Mesenchymal stem cell (in vitro differentiated cells and primary cell): ENCODE results near the gene FGF7.
"Not testable (repeated sequence)": the region's sequence is repeated elsewhere in the genome, so short reads cannot be mapped to it uniquely, and the experiment has no call there.

ENCODE experiments used
- DNase-seq: peaks from one replicate; pipeline ENCODE4 v3.0.0-alpha.2; 2013
- H2AFZ ChIP-seq: one replicate; pipeline ENCODE4 v1.6.1; 2013; ENCODE audit warnings: low read depth, mild to moderate bottlenecking, control low read depth, inconsistent platforms, low read length, moderate library complexity
- H2AK5ac ChIP-seq: 2 replicates; pipeline ENCODE4 v1.6.1; 2013; ENCODE audit warnings: low read length, moderate library complexity, mild to moderate bottlenecking, inconsistent platforms; ENCODE audit not compliant: severe bottlenecking
- H2BK120ac ChIP-seq: one replicate; pipeline ENCODE4 v1.6.1; 2013; ENCODE audit warnings: low read depth, mild to moderate bottlenecking, inconsistent platforms, low read length, moderate library complexity
- H2BK12ac ChIP-seq, 2 experiments: one replicate each; pipeline ENCODE4 v1.6.1; 2013; ENCODE audit warnings: inconsistent platforms in 2 of 2, low read length in 2 of 2, mild to moderate bottlenecking in 2 of 2, moderate library complexity in 2 of 2, control low read depth in 1 of 2
- H2BK15ac ChIP-seq: one replicate; pipeline ENCODE4 v1.6.1; 2013; ENCODE audit warnings: mild to moderate bottlenecking, low read depth, inconsistent platforms; ENCODE audit not compliant: poor library complexity, severe bottlenecking
- H2BK5ac ChIP-seq: 2 replicates; pipeline ENCODE4 v1.6.1; 2013; ENCODE audit warnings: low read depth, mild to moderate bottlenecking, low read length, control low read depth, inconsistent platforms; ENCODE audit not compliant: poor library complexity, severe bottlenecking
- H3K14ac ChIP-seq, 2 experiments: one replicate each; pipeline ENCODE4 v1.6.1; 2013; ENCODE audit warnings: inconsistent platforms in 2 of 2, low read length in 2 of 2, control low read depth in 1 of 2, mild to moderate bottlenecking in 1 of 2, moderate library complexity in 1 of 2
- H3K18ac ChIP-seq, 2 experiments: one replicate each; pipeline ENCODE4 v1.6.1; 2013; ENCODE audit warnings: inconsistent platforms in 2 of 2, low read length in 2 of 2, control low read depth in 1 of 2, low read depth in 1 of 2, mild to moderate bottlenecking in 1 of 2
- H3K23ac ChIP-seq, 2 experiments: one replicate each; pipeline ENCODE4 v1.6.1; 2013; ENCODE audit warnings: inconsistent platforms in 2 of 2, low read length in 2 of 2, mild to moderate bottlenecking in 2 of 2, moderate library complexity in 2 of 2, control low read depth in 1 of 2
- H3K27ac ChIP-seq: 2 replicates; pipeline ENCODE4 v1.5.1; 2013; ENCODE audit warnings: mild to moderate bottlenecking, moderate library complexity, low read length, control low read depth, inconsistent platforms; ENCODE audit not compliant: poor library complexity, severe bottlenecking
- H3K27me3 ChIP-seq, 2 experiments: 2 replicates each; pipeline versions ENCODE4 v1.6.1 to v1.7.0; 2013; ENCODE audit warnings: low read length in 2 of 2, mild to moderate bottlenecking in 2 of 2, moderate library complexity in 2 of 2, control low read depth in 1 of 2, inconsistent platforms in 1 of 2; ENCODE audit not compliant: control insufficient read depth in 1 of 2, insufficient read depth in 1 of 2
- H3K36me3 ChIP-seq, 2 experiments: 2 replicates each; pipeline versions ENCODE4 v1.6.1 to v1.7.0; 2013; ENCODE audit warnings: low read length in 2 of 2, control low read depth in 1 of 2, inconsistent platforms in 1 of 2, low read depth in 1 of 2, mild to moderate bottlenecking in 1 of 2; ENCODE audit not compliant: insufficient read depth in 2 of 2, control insufficient read depth in 1 of 2
- H3K4ac ChIP-seq, 2 experiments: one replicate each; pipeline ENCODE4 v1.6.1; 2013; ENCODE audit warnings: inconsistent platforms in 2 of 2, low read length in 2 of 2, mild to moderate bottlenecking in 2 of 2, moderate library complexity in 2 of 2, control low read depth in 1 of 2, low read depth in 1 of 2
- H3K4me1 ChIP-seq: 2 replicates; pipeline ENCODE4 v1.6.1; 2013; ENCODE audit warnings: low read depth, low read length, control low read depth; ENCODE audit not compliant: control insufficient read depth, insufficient read depth
- H3K4me2 ChIP-seq: 2 replicates; pipeline ENCODE4 v1.6.1; 2013; ENCODE audit warnings: low read length, mild to moderate bottlenecking, inconsistent platforms; ENCODE audit not compliant: poor library complexity, severe bottlenecking
- H3K4me3 ChIP-seq, 2 experiments: 2 replicates each; pipeline versions ENCODE4 v1.5.1 to v1.7.0; 2013; ENCODE audit warnings: low read length in 2 of 2, mild to moderate bottlenecking in 2 of 2, control low read depth in 1 of 2, low read depth in 1 of 2; ENCODE audit not compliant: insufficient read depth in 1 of 2
- H3K79me1 ChIP-seq: replicated peaks from 2 replicates; pipeline ENCODE4 v1.6.1; 2013; ENCODE audit warnings: mild to moderate bottlenecking, control low read depth, low read length, inconsistent platforms; ENCODE audit not compliant: poor library complexity, severe bottlenecking
- H3K9ac ChIP-seq: 2 replicates; pipeline ENCODE4 v1.7.0; 2013; ENCODE audit warnings: mild to moderate bottlenecking, low read length, moderate library complexity
- H3K9me3 ChIP-seq: 2 replicates; pipeline ENCODE4 v1.7.0; 2013; ENCODE audit warnings: mild to moderate bottlenecking, low read length; ENCODE audit not compliant: control insufficient read depth
- H4K8ac ChIP-seq: one replicate; pipeline ENCODE4 v1.6.1; 2013; ENCODE audit warnings: inconsistent platforms, mild to moderate bottlenecking, low read length, moderate library complexity
- H4K91ac ChIP-seq: one replicate; pipeline ENCODE4 v1.6.1; 2013; ENCODE audit warnings: mild to moderate bottlenecking, low read length, inconsistent platforms
- WGBS: methylation state at CpG from one replicate; pipeline ENCODE4 v1.1.7; 2013; ENCODE audit warnings: mixed read lengths; 5-methylcytosine and 5-hydroxymethylcytosine counted together

Gene FGF7

DNA sequence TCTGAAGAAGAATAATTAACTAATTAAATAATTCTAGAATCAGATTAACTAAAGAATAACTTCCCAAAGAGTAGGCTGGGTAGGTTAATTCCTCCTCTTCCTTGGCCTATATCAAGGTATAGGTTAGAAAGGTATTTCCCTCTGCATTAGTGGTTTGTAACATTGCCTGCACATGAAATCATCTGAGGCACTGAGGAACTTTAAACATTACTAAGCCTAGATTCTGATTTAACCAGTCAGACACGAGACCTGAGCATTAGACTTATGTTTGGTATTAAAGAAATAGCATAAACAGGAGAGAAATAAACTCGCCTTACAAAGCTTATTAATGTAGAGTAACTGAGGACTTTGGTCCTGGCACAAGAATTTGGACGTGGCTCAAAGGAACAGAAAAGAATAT is 84.2 kb downstream of the FGF7 start:
- H3K27ac ChIP-seq: no peak overlapping the region
- no peak overlapping the region for H3K14ac ChIP-seq
- no peak overlapping the region for H2AK5ac ChIP-seq
- H3K36me3 ChIP-seq: no peaks in the 10 kb centered on the region
- no peak overlapping the region for H3K4me3 ChIP-seq
- no peak overlapping the region for H2BK5ac ChIP-seq
- no peak overlapping the region for H3K4ac ChIP-seq
- no peak overlapping the region for H2BK12ac ChIP-seq
- H3K23ac ChIP-seq: no peak overlapping the region
- no peaks in the 10 kb centered on the region for H3K79me1 ChIP-seq
- H3K4me1 ChIP-seq: no peaks in the 10 kb centered on the region
- H2BK120ac ChIP-seq: no peak overlapping the region
- H4K8ac ChIP-seq: no peak overlapping the region
- H3K9ac ChIP-seq: no peak overlapping the region
- peaks cover 6% of the 10 kb centered on the region for H3K9me3 ChIP-seq
- WGBS: 80% methylated on average over 3 of the region's 3 CpGs
- H4K91ac ChIP-seq: no peak overlapping the region
- no peak overlapping the region for H2BK15ac ChIP-seq
- no peak overlapping the region for H3K18ac ChIP-seq
- no peak overlapping the region for H3K4me2 ChIP-seq
- no peak for DNase-seq
- H2AFZ ChIP-seq: no peak overlapping the region
- no peaks in the 10 kb centered on the region for H3K27me3 ChIP-seq

DNA sequence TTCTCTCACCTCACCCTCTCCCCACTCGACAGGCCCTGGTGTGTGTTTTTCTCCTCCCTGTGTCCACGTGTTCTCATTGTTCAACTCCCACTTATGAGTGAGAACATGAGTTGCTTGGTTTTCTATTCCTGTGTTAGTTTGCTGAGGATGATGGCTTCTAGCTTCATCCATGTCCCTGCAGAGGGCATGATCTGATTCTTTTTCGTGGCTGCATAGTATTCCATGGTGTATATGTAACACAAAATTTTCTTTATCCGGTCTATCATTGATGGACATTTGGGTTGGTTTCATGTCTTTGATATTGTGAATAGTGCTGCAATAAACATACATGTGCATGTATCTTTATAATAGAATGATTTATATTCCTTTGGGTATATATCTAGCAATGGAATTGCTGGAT is 89.7 kb downstream of the FGF7 start:
- not testable (repeated sequence) for H3K18ac ChIP-seq, DNase-seq, H3K23ac ChIP-seq, H2BK12ac ChIP-seq, H3K4me2 ChIP-seq, H4K91ac ChIP-seq, H2BK120ac ChIP-seq, H2BK5ac ChIP-seq, H3K27me3 ChIP-seq, H2BK15ac ChIP-seq, H4K8ac ChIP-seq, H3K4ac ChIP-seq, H2AFZ ChIP-seq, H3K79me1 ChIP-seq, H3K4me1 ChIP-seq, H2AK5ac ChIP-seq, H3K4me3 ChIP-seq, H3K9ac ChIP-seq, H3K36me3 ChIP-seq, H3K9me3 ChIP-seq, H3K27ac ChIP-seq
- peak overlapping the region in 1 of 2 experiments; percentile 71 for H3K14ac ChIP-seq
- whole genome bisulfite sequencing: 90% methylated on average over 3 of the region's 4 CpGs

DNA sequence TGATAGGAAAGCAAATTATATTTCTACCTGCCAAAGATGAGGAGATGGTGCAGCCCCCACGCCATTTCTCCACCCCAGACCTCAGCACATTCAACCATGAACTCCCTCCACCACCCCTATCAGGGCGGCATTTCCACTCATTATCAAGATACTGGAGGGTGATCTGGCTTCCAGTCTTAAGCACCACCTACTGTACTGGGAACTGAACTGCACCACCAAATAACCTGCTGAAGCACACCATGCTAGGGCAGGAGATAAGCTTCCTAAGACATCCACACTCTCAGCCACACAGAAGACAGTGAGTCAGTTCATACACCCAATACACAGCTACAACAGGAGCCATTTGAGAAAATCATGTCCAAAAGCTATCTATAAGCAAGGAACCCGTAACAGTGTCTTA is 98.8 kb downstream of the FGF7 start:
- H3K9ac ChIP-seq: no peak overlapping the region
- no peak overlapping the region for H2BK12ac ChIP-seq
- no peak overlapping the region for H4K91ac ChIP-seq
- H2AK5ac ChIP-seq: no peak overlapping the region
- H3K4me2 ChIP-seq: no peak overlapping the region
- H3K79me1 ChIP-seq: no peaks in the 10 kb centered on the region
- no peak overlapping the region for H2BK15ac ChIP-seq
- 72% methylated on average over 3 of the region's 3 CpGs for WGBS
- peaks cover 21% of the 10 kb centered on the region for H3K9me3 ChIP-seq
- H3K18ac ChIP-seq: no peak overlapping the region
- H2AFZ ChIP-seq: no peak overlapping the region
- H3K4ac ChIP-seq: no peak overlapping the region
- DNase-seq: no peak
- H3K4me1 ChIP-seq: no peaks in the 10 kb centered on the region
- H3K36me3 ChIP-seq: no peaks in the 10 kb centered on the region
- no peak overlapping the region for H3K14ac ChIP-seq
- H3K4me3 ChIP-seq: no peak overlapping the region
- H3K27ac ChIP-seq: no peak overlapping the region
- H2BK120ac ChIP-seq: no peak overlapping the region
- no peaks in the 10 kb centered on the region for H3K27me3 ChIP-seq
- H4K8ac ChIP-seq: no peak overlapping the region
- no peak overlapping the region for H3K23ac ChIP-seq
- no peak overlapping the region for H2BK5ac ChIP-seq

DNA sequence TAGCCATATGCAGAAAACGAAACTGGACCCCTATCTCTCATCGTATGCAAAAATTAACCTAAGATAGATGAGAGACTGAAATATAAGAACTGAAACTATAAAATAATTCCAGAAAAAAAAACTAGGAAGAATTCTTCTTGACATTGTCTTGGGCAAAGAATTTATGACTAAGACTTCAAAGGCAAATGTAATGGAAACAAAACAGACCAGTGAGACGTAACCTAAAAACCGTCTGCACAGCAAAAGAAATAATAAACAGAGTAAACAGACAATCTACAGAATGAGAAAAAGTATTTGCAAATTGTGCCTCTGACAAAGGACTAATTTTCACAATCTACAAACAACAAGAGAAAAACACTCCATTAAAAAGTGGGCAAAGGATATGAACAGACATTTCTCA is 105.2 kb downstream of the FGF7 start:
- no peak overlapping the region for H2BK120ac ChIP-seq
- no peak overlapping the region for H3K4ac ChIP-seq
- H3K23ac ChIP-seq: no peak overlapping the region
- H3K27me3 ChIP-seq: no peaks in the 10 kb centered on the region
- no peak overlapping the region for H3K4me3 ChIP-seq
- no peak for DNase-seq
- no peak overlapping the region for H3K4me2 ChIP-seq
- H2AK5ac ChIP-seq: no peak overlapping the region
- H2BK15ac ChIP-seq: no peak overlapping the region
- no peak overlapping the region for H2AFZ ChIP-seq
- peaks cover 8% of the 10 kb centered on the region for H3K9me3 ChIP-seq
- no peaks in the 10 kb centered on the region for H3K79me1 ChIP-seq
- no peak overlapping the region for H2BK5ac ChIP-seq
- no CpG with 5 or more reads among the region's 4 CpGs for WGBS
- no peak overlapping the region for H3K18ac ChIP-seq
- H4K91ac ChIP-seq: no peak overlapping the region
- no peaks in the 10 kb centered on the region for H3K36me3 ChIP-seq
- H3K14ac ChIP-seq: no peak overlapping the region
- H3K9ac ChIP-seq: no peak overlapping the region
- H3K27ac ChIP-seq: no peak overlapping the region
- no peak overlapping the region for H4K8ac ChIP-seq
- no peaks in the 10 kb centered on the region for H3K4me1 ChIP-seq
- H2BK12ac ChIP-seq: no peak overlapping the region
